ENCODE data around the gene TPST1. TPM values are rescaled to one million over a fixed set of nuclear protein-coding genes. Genes with fewer than 3 reads are reported as not detected.
A peak's percentile ranks its signal among the peaks of the same experiment; 100 is the strongest.

Gene TPST1
- total and polyA plus RNA-seq, 9 of the 15 experiments (the other 6 are each of a cell fraction or from before 2014, with no cell fraction given), result 0.15 to 2.2 (median 0.53) TPM

- Histone ChIP-seq H3K27me3 (ENCODE audit: control insufficient read depth in 2 of 2, insufficient read depth in 2 of 2, low read length in 2 of 2) (peaks cover 0 to 3% of the 10 kb centered on the region in 2 experiments; a peak in 2 of 5 replicates), H2AFZ (ENCODE audit: low read depth, low read length) (no peak overlapping the region), H3K4me3 (no peak overlapping the region), H3K9ac (ENCODE audit: insufficient read depth in 1 of 2, low read depth in 2 of 2, low read length in 2 of 2) (no peak overlapping the region), H3K27ac (ENCODE audit: extremely low read depth, low read depth, low read length) (no peak overlapping the region), H3K79me2 (ENCODE audit: control insufficient read depth, insufficient read depth, low read length) (no peaks in the 10 kb centered on the region), H3K36me3 (ENCODE audit: control insufficient read depth, insufficient read depth, low read length) (no peaks in the 10 kb centered on the region), H3K9me1 (ENCODE audit: control insufficient read depth, insufficient read depth, low read length) (no peaks in the 10 kb centered on the region), H4K20me1 (replicated peaks; ENCODE audit: control insufficient read depth, insufficient read depth, low read length) (no peaks in the 10 kb centered on the region), H3K4me1 (replicated peaks in 1 of 2; ENCODE audit: control insufficient read depth in 2 of 2, insufficient read depth in 2 of 2, low read length in 2 of 2) (no peaks in the 10 kb centered on the region), H3K4me2 (ENCODE audit: insufficient read depth, low read length) (no peak overlapping the region), H3K9me3 (replicated peaks; ENCODE audit: control insufficient read depth, insufficient read depth, low read depth, low read length) (peaks cover 4% of the 10 kb centered on the region; the same call in 1 of the 2 replicates)
- 0% methylated on average over 1 of the region's 1 CpG for WGBS (ENCODE audit: insufficient coverage, low coverage, missing lambda C conversion rate)
- TF ChIP-seq DIDO1 (tag; IDR thresholded peaks at IDR 0.05; ENCODE audit: low read depth), result no peak
- TF ChIP-seq CEBPB (tag; IDR thresholded peaks at IDR 0.05), result peak; percentile 95
- TF ChIP-seq NFIC (IDR thresholded peaks at IDR 0.05), result peak; percentile 37; the same call in 1 of the 2 replicates
- 0 out of 2 replicates have a peak, but pooled peaks have one; percentile 10 for TF ChIP-seq CEBPG (CRISPR knock-in tag; IDR thresholded peaks at IDR 0.05)
- TF ChIP-seq CEBPG (tag; conservative IDR thresholded peaks at IDR 0.05 in 1 of 2, IDR thresholded peaks at IDR 0.05 in 1 of 2), result peak; percentile 85 to 92
- no peak for FAIRE-seq
- in situ Hi-C loops (cut with MboI) (no loop called here), intact Hi-C loops (cut with micrococcal nuclease) (no loop called here)
- BruUV-seq (replicated peaks), result no TSS peak
- CTCF ChIA-PET (ENCODE audit: low intra/inter-chr PET ratio), result no interaction called here
- POLR2A ChIA-PET, result no interaction called here
- no peak for ATAC-seq
- DNase-seq (ENCODE audit: extremely low read depth in 1 of 4, low spot score in 3 of 4), result no peak
Measured at GRCh38 chr7:66344166-66344565, 139.0 kb downstream of the TPST1 start.

GRCh38 chr7:66348531-66348930, 143.4 kb downstream of the TPST1 start:
- CTCF ChIA-PET (ENCODE audit: low intra/inter-chr PET ratio), result no interaction called here
- no TSS peak for BruUV-seq (replicated peaks)
- in situ Hi-C loops (cut with MboI), result no loop called here
- Histone ChIP-seq H4K20me1 (replicated peaks; ENCODE audit: control insufficient read depth, insufficient read depth, low read length) (no peaks in the 10 kb centered on the region), H3K79me2 (ENCODE audit: control insufficient read depth, insufficient read depth, low read length) (no peaks in the 10 kb centered on the region), H3K9ac (ENCODE audit: insufficient read depth in 1 of 2, low read depth in 2 of 2, low read length in 2 of 2) (no peak overlapping the region), H3K9me3 (replicated peaks; ENCODE audit: control insufficient read depth, insufficient read depth, low read depth, low read length) (no peaks in the 10 kb centered on the region), H3K4me2 (ENCODE audit: insufficient read depth, low read length) (no peak overlapping the region), H3K27me3 (ENCODE audit: control insufficient read depth in 2 of 2, insufficient read depth in 2 of 2, low read length in 2 of 2) (peaks cover 14 to 26% of the 10 kb centered on the region in 2 experiments; a peak in 4 of 5 replicates), H3K36me3 (ENCODE audit: control insufficient read depth, insufficient read depth, low read length) (no peaks in the 10 kb centered on the region), H3K4me3 (no peak overlapping the region), H2AFZ (ENCODE audit: low read depth, low read length) (no peak overlapping the region), H3K9me1 (ENCODE audit: control insufficient read depth, insufficient read depth, low read length) (no peaks in the 10 kb centered on the region), H3K4me1 (replicated peaks in 1 of 2; ENCODE audit: control insufficient read depth in 2 of 2, insufficient read depth in 2 of 2, low read length in 2 of 2) (no peaks in the 10 kb centered on the region), H3K27ac (ENCODE audit: extremely low read depth, low read depth, low read length) (no peak overlapping the region)
- no peak for FAIRE-seq
- TF ChIP-seq E2F3 (CRISPR knock-in tag; IDR thresholded peaks at IDR 0.05), result no peak
- TF ChIP-seq C11orf30 (IDR thresholded peaks at IDR 0.05; ENCODE audit: low read depth), result peak; percentile 24; the same call in 1 of the 2 replicates
- no peak for TF ChIP-seq RUNX1 (IDR thresholded peaks at IDR 0.05; ENCODE audit: low read depth)
- no peak for TF ChIP-seq NCOA2 (IDR thresholded peaks at IDR 0.05; ENCODE audit: partially characterized antibody in 2 of 2)
- TF ChIP-seq THRAP3 (IDR thresholded peaks at IDR 0.05; ENCODE audit: borderline replicate concordance), result no peak
- TF ChIP-seq XRCC5 (IDR thresholded peaks at IDR 0.05; ENCODE audit: low read depth, low read length), result no peak
- no peak for TF ChIP-seq BRD4 (IDR thresholded peaks at IDR 0.05)
- TF ChIP-seq SMARCE1 (IDR thresholded peaks at IDR 0.05), result no peak
- no peak for DNase-seq (ENCODE audit: extremely low read depth in 1 of 4, low spot score in 3 of 4)
- ATAC-seq, result no peak
- 4% methylated on average over 4 of the region's 4 CpGs for WGBS (ENCODE audit: insufficient coverage, low coverage, missing lambda C conversion rate)
- intact Hi-C loops (cut with micrococcal nuclease), result no loop called here
- POLR2A ChIA-PET, result interaction anchor here (1.2 kb wide), 1 partner anchor 20 kb away, joined by 3 read pairs; no protein-coding TSS in a partner anchor

Measured in K562 (cell line).